ENCODE measurements around the gene EPHA1. TPM values are rescaled to one million over a fixed set of nuclear protein-coding genes. Genes with fewer than 3 reads are reported as not detected.

The EPHA1 gene
- total RNA-seq, 1 experiment from 2014 or later = not detected

DNA sequence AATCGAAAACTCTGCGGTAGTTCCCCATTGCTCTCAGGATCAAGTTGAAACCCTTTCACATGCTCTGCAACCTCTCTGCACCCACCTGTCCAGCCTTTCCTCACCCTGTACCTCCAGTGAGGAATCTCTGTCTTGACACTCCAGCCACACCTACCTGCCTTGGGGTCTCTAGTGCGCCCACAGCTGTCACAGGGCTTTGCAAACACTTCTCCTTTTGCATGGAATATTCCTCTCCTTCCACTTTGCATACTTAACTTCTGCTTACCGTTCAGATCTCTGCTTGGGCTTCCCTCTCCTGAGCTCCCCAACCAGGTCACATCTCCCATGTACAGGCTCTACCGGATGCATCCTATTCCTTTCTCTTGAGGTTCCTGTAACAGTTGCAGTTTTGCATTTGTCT is 34.1 kb downstream of the EPHA1 start:
- no peak for DNase-seq (ENCODE audit: low read depth)

DNA sequence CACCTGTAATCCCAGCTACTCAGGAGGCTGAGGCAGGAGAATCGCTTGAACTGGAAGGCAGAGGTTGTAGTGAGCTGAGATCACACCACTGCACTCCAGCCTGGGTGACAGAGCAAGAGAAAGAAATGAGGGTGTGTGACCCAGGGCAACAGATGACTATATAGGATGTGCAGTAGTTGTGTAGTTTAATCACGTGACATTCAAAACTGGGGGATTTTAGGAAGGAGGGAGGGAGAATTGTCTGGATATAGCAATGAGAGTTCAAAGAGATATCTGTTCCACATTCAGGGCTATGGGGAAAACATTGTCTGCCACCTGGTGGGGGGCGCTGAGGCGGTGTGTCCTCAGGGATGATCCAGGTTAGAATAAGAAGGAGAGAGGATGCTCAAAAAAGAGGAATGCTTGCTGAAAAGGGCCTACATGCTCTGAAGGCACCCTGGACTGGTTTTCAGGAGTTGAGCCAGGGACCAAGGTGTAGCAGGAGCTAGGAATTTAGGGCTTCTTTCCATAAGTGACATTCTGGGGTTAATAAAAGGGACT is 35.3 kb downstream of the EPHA1 start:
- no peak for DNase-seq (ENCODE audit: low read depth)

DNA sequence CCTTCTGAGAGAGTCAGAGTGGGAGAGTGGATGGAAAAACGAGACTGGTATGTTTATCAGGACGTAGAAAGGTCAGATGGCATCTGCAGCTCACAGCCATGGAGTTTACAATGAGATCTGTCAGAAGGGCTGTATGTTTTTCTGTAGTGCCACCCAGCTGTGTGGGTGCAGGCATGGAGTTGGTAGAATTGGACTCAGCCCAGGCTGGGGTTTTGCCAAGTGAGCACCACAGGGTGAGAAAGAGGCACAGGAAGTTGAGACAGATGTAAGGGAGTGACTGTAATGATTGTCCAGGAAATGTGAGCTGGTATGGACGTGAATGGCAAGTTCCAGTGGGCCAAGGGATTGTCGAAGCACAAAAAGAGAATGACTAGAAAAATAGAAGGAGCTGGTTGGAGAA is 36.6 kb downstream of the EPHA1 start:
- peak; percentile 87 for DNase-seq (ENCODE audit: low read depth)

DNA sequence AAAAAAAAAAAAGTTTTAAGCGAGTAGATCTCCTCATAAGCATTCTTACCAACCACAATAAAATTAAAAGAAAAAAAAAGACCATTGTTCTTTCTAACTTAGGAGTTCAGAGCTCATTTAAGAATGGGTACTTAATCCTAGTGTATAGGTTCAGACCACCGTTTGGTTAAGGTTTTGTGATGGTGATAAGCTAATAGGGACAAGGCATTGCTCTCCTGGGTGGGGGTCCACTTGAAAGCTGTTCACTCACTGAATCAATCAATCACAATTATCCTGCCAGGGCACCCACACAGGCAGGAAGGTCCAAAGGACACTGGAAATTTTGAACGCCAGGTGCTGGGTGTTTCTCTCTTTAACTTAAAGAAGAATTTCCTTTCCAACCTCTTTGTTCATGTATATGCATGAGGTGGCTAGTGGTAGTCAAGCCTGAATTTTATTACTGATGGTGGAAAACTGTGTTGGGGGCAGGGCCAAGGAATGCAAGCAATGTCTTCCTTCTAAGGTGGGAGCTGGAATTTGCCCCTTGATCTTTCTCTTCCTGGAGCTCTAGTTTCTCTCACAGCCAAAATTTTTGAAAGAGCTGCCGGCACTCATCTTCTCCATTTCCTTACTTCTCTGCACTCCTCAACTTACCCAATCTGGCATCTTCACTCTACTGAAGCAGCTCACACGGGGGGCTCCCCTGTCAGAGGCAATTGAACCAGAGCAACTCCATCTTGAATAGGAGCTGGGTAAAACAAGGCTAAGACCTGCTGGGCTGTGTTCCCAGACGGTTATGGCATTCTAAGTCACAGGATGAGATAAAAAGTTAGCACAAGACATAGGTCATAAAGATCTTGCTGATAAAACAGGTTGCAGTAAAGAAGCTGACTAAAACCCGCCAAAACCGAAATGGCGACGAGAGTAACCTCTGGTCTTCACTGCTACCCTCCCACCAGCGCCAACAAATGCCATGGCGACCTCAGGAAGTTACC is 38.7 kb downstream of the EPHA1 start:
- DNase-seq (ENCODE audit: low read depth) = no peak

DNA sequence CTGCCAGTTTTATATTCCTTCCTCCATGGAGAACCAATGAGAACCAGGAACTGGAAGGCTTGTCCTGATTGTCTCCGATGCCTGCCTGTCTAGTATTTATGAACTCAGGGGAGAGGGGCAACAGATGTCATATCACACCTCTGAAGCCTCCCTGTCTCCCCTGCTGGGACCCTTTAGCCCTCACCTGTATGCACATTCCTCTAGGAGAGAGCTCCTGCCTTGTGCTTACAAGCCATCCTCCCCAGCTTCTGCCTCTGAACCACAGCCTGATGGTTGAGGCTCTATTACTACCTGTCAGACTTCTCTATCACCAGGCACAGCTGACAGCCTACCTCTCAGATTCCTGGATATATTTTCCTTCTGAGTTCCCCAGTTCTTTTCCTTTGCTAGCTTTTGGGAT is 40.3 kb downstream of the EPHA1 start:
- DNase-seq (ENCODE audit: low read depth) = no peak

DNA sequence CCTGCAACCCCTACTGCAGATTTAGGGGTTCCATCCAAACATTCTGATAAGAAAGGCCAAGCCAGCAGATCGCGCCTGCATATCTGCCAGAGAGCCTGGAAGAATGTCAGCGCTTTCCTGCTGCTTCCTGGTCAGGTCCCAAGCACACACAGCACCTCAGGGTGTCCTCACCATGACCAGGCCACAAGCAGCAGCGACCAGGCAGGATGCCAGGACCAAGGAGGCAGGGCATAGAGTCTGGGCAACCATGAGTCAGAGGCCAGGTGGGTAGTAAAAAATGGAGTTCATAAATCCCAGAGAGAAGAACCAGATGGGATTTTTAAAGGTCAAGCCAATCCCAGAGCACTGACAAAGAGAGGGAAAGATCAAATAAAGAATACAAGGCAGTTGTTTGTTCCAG is 40.7 kb downstream of the EPHA1 start:
- peak; percentile 79 for DNase-seq (ENCODE audit: low read depth)

DNA sequence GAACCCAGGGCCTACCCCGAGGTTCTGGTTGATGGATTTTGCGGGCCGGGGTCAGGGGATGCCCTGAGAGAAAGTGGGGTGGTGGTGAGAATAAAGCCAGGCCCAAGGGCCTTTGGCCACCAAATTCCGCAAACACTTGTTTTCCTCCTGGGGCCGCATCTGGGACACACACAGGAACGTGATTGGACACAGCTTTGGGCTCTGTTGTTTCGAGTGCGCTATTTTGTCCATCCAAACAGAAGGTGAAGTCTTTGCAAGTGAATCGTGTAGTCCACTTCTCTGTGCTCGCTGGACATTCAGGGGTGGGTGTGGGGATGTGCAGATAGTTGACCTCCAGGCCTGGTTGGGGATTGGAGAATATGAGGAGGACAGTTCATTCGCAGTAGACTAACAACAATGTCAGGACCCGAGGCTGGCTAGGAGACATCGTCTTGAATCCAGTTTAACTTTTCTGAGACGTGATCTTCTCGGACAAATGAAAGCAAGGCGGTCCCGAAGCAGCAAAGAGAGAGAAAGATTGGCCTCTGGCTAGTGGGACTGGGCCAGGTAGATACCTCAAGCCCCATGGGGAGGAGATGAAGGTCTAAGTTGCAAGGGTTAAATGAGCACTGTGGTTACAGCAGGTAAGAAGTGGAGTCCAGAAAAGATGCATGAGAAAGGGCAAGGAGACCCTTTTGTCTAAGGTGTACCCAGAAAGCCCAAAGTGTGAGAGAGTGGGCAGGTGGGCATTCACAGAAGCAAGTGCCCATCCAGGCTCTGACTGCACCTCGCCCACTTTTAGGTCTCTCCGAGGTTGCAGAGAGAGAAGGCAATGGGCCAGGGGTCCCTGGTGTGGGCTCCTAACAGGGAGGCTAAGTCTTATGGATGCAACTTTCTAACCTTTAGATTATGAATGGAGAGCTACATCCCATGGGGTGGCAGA is 45.4 kb downstream of the EPHA1 start:
- no peak for DNase-seq (ENCODE audit: low read depth)

DNA sequence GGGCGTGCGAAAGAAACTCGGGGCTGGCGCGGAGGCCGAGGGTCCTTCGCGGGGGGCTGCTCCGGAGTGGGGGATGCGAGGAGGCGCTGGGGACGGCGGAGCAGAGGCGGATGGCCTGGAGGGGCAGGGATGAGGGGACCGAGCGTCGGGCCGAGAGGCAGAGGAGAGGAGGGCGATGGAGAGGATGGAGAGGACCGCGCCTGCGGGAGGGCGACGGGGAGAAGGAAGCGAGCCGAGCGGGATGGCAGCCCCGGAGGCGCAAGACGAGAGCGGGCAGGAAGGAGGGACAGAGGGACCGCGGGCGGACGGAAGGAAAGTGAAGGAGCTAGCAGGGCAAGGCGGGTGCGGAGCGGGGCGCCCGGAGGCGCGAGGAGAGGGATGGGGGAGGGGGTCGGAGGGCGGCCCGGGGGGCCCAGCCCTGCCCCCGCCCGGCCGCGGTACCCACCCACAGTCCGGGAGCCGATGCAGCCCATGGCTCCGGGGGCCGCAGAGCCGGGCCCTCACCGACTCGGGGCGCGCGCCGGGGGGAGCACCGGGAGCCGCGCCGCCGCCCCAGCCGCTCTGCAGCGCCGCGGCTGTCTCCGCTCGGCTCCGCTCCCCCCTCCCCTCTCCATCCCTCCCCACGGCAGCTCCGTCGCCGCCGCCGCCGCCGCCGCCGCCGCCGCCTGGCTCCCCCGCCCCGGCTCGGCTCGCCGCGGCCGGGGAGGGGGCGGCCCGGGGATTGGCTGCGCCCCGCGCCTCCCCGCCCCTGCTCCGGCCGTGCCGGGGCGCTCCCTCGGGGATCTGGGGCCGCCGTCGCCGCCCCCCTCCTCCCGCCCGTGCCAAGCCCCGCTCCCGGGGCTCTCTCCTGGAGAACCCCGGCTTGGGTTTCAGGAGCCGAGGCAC is 46.3 kb downstream of the EPHA1 start, which contains the start of gene FAM131B:
Gene FAM131B (minus strand): TSS at position 583 of the 885 bp plus-strand sequence. CDS start 110 bp downstream, at position 473.
- DNase-seq (ENCODE audit: low read depth) = no peak

DNA sequence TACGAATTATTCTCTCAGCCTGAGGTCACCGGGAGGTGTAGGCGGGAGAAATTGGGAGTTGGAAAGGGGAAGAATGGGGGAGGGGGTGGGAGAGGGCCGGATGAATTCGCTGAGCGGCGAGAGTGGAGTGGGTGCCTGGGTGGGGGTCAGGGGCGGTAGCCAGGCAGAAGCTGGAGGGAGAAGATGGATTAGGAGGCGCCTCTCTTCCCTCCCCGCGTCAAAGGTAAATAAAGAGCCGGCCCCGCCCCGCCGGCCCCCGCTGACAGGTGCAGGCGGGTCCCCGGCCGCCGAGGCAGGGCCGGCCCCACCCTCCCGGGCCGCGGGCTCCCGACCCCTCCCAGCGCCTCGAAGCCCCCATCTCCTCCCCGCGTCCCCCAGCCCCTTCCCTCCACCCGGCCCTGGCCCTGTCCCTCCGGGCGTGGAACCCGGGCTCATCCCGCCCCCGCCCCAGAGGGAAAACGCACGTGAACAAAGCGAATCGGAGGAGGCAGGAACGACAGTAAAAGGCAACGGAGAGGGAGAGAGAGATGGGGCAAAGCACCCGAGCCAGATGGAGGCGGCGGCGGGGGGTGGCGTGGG is 47.0 kb downstream of the EPHA1 start:
- no peak for DNase-seq (ENCODE audit: low read depth)

DNA sequence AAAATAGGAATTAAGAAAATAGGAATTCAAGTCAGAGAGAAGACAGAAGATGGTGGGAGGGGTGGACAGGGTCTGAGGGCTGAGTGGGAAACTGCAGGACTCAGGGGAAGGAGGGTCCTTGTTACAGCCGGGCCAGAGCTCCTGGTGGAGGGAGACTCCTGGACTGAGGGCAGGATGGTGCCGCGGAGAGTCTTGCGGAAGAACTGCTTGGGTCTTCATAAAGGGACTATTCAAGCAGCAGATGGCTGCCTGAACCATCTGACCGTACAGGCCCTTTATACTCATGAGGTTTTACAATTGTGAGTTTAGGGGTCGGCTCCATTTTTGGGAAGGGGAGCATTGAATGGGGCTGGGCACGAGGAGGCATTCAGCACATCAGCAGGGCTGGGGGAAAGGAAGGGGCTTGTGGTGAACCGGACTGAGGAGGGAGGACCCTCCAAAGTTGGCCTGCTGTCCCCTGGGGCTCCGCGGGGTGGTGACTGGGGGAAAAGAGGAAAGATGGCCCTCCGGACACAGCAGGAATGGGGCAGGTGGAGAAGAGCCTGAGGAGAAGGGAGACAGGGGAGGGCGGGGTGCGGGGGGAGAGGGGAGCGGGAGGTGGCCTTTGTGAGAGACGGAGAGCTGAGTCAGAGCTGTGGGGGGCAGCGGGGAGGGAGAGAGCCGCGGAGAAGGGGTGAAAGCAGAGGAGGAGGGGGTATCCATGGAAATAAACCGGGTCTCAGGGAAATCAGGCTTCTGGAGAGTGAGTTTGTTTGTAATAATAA is 47.7 kb downstream of the EPHA1 start:
- DNase-seq (ENCODE audit: low read depth) = no peak

DNA sequence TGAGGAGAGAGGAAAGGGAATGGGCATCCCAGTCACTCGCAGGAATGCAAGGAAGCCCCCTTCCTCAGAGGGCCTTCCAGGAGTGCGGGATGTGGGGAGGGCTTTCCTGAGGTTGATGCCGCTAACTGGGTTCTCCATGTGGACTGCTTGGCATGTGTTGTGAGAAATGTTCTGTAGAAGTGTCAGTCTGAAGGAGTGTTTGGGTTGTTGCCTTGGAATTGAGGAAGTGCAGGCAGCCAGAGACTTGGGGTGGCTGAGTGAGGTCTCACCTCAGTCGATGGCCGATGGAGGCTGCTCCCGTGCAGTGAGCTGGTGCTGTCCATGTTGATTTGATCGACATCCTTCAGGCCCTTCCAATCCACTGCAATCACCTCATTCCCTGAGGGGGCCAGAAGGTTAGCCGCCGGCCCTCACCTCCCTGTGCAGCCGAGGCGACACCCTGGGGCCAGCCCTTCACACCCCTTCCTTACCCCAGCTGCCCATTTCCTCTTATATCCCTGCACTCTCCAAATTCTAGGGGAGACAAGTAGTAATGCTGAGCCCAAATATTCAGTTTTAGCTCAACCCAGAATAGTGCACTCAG is 48.8 kb downstream of the EPHA1 start:
- no peak for DNase-seq (ENCODE audit: low read depth)

DNA sequence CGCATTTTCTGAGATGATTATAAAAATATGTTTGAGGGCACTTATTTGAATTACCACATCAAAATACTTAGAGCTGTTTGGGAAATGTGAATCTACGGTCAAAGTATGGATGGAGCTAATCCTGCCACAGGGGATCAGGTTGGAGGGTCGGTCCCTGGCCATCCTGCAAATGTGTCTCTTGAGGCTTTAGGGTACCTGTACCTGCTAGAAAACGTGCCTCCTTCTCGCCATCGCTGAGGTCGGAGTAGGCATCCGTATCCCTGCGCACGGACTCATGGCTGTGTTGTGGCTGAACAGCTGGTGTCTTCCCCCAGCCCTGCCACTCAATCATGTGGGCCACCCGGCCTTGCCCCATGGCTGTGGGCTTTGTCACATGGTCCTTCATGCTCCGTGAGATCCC is 50.0 kb downstream of the EPHA1 start:
- no peak for DNase-seq (ENCODE audit: low read depth)

DNA sequence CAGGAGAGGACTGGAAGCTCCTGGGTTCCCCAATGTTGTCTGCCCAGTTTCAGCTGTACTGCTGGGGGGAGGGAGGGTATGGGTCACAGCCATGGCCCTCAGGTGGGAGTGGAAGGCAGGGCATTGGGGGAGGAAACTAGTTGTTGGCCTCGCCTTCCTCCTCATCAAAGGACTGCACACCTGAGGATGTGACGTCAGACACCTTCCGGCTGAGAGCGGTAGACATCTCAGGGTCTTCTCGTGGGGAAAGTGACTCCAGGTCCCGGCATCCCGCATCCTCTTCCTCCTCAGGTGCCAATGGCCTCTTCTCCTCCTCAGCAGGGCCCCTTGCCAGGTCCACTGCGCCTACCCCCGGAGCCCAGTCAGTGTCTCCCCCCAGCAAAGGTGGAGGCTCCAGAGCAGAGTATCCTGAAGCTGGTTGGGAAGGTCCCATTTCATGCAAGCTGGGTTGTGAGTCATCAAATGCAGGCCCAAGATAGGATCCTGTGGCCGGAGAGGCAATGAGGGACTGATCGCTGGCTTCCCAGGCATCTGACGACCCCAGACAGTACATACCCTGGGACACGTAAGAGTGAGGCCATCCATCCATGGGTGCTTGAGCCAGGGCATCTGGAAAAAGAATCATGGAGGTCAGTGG is 52.1 kb downstream of the EPHA1 start:
- no peak for DNase-seq (ENCODE audit: low read depth)

DNA sequence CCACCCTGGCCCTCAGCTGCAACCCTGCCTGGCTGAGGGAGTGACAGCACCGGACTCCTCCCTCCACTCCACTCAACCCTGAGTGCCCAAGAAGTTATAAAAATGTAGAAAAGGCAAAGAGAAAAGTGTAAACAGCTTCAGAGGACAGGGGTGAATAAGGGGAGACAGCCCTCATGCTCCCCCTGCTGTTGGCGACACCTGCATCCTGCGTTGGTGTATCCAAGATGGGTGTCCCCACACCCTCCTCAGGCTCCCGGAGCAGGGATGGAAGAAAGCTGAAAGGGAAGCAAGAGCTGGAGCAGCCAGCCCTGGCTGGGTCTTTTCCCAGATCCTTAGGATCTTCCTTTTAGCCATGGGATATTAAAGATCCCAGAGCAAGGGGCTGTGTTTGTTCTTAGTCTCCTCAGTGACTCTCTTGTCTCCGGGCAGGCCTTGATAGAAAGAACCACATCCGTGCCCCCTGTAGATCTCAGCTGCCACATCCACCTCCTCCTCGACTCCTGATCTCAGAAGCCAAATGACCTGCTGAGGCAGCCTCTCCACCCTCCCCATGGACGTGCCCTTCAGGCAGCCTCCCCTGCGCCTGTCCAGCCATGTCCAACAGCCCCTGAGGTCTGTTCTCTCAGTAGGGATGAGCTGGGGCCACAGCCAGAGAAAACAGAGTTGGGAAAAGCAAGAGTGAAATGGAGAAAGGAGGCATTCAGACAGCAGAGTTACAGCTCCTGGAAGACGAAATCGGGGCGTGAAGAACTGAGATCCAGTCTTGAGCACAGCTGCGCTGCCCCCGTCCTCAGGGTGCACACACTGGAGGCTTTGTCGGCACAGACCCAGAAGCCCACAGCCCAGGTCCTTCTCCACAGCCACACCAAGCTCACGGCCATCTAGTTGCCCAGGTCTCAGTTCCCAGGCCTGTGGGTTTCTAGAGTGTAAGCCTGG is 52.9 kb downstream of the EPHA1 start:
- DNase-seq (ENCODE audit: low read depth) = no peak

DNA sequence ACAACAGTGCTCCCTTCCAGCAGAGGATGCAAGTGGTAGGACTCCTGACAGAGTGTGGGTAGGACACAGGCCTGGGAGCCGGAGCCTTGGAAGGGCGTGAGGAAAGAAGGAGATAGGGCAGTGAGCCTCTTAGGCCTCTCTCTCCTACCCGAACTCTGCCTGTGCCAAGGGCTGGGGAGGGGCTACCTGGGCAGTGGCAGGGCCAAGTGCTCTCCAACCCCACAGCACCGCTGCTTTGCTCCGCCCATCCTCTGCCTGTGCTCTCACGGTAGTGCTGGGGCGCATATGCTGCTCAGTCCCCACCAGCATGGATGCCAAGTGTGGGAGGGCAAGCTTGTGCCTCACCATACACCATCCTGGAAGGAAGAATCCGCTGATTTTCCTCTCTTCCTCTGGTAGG is 53.7 kb downstream of the EPHA1 start:
- DNase-seq (ENCODE audit: low read depth) = no peak

DNA sequence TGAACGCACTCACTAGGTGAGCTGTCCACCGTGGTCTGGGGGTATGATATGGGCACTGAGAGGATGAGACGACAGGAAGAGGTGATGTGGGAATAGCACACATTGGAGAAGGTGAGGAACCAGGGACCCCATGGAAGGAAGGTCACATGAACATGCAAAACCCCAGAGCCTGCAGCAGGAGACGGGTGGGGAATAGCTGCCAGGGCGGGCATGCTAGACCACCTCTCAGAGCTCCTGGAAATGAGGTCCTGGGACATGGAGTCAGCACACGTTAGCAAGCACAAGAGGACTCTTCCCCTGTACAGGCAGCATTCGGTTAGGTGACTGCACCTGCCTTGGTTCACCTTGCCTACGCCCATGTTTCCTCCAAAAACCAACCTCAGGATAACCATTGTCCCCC is 54.3 kb downstream of the EPHA1 start:
- no peak for DNase-seq (ENCODE audit: low read depth)

DNA sequence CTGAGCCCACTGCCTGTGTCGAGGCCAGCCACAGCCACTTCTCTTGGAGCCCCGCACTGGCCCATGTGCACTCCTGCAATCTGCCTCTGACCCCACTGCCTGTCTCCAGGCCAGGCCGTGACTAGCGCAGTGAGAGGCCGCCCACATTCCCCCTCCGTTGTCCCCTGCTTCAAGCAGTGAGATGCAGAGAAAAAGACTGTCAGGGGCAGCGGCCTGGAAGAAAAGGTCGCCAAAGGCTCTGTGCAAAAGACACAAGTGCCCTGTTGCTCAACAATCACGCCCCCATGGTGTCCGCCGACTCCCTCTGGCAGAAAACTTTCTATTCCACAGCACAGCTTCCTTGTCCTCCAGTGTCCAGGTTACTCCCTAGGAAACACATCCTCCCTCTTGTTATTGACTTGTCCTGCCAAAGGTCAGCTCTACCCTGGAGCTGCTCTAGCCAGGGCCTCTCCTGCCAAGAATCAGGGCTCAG is 56.1 kb downstream of the EPHA1 start:
- DNase-seq (ENCODE audit: low read depth) = no peak

DNA sequence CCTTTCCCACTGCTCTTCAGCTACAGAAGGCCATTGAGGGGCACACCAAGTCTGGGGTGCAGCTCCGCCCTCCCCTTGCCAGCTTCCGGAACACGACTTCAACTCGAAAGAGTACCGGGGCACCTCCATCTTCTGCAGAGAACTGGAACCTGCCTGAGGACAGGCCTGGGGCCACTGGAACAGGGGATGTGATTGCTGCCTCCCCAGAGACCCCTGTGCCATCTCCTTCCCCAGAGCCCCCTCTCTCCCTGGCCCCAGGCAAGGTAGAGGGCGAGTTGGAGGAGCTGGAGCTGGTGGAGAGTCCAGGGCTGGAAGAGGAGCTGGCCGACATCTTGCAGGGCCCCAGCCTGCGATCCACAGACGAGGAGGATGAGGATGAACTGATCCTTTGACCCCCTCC is 57.1 kb downstream of the EPHA1 start:
- no peak for DNase-seq (ENCODE audit: low read depth)
